OCI-LY1 (cell line): ENCODE measurements around the gene ASCC1.

Experiments
- H2AFZ ChIP-seq: fragments of 200-600 bp; sonication (generic), shearing (Covaris generic); 2 replicates; pipeline ENCODE4 v1.6.0; 2014; ENCODE audit warnings: antibody characterized with exemption, mild to moderate bottlenecking, low read length
- H3F3A ChIP-seq: fragments of 200-600 bp; sonication (generic), shearing (Covaris generic); 2 replicates; pipeline ENCODE4 v1.6.0; 2014; ENCODE audit warnings: mild to moderate bottlenecking, antibody characterized with exemption, low read length, moderate library complexity; ENCODE audit not compliant: insufficient read depth
- H3K27ac ChIP-seq: fragments of 200-600 bp; sonication (generic); 2 replicates; pipeline ENCODE4 v1.5.1; 2014; ENCODE audit warnings: low read length, mixed run types, mild to moderate bottlenecking, low read depth; ENCODE audit not compliant: poor library complexity, severe bottlenecking
- H3K27me3 ChIP-seq: fragments of 200-600 bp; sonication (generic); 2 replicates; pipeline ENCODE4 v1.6.0; 2014; ENCODE audit warnings: antibody characterized with exemption, mild to moderate bottlenecking, low read length, moderate library complexity; ENCODE audit not compliant: insufficient read depth
- H3K36me3 ChIP-seq: fragments of 200-600 bp; sonication (generic); 2 replicates; pipeline ENCODE4 v1.6.1; 2014; ENCODE audit warnings: mild to moderate bottlenecking, antibody characterized with exemption, low read length, moderate library complexity, mixed read lengths; ENCODE audit not compliant: insufficient read depth
- H3K4me1 ChIP-seq: fragments of 200-600 bp; sonication (generic); 2 replicates; pipeline ENCODE4 v1.5.1; 2014; ENCODE audit warnings: mild to moderate bottlenecking, low read length, moderate library complexity; ENCODE audit not compliant: insufficient read depth, severe bottlenecking
- H3K4me2 ChIP-seq: fragments of 200-600 bp; sonication (generic), shearing (Covaris generic); 2 replicates; pipeline ENCODE4 v1.6.1; 2014; ENCODE audit warnings: low read length
- H3K4me3 ChIP-seq: fragments of 200-600 bp; sonication (generic); 2 replicates; pipeline ENCODE4 v1.5.1; 2014; ENCODE audit warnings: low read length, low read depth, mild to moderate bottlenecking, mixed read lengths; ENCODE audit not compliant: poor library complexity, severe bottlenecking
- H3K79me2 ChIP-seq: fragments of 200-600 bp; shearing (Covaris generic); 2 replicates; pipeline ENCODE4 v1.6.1; 2016; ENCODE audit warnings: mixed run types, low read length, mixed read lengths; ENCODE audit not compliant: insufficient read depth
- H3K9ac ChIP-seq: fragments of 200-600 bp; sonication (generic), shearing (Covaris generic); 2 replicates; pipeline ENCODE4 v1.6.1; 2014; ENCODE audit warnings: mild to moderate bottlenecking, low read length, mixed read lengths
- H3K9me2 ChIP-seq: fragments of 200-600 bp; sonication (generic), shearing (Covaris generic); 2 replicates; pipeline ENCODE4 v1.6.1; 2014; ENCODE audit warnings: low read depth, mild to moderate bottlenecking, low read length, mixed read lengths
- H3K9me3 ChIP-seq: fragments of 200-600 bp; shearing (Covaris generic); 2 replicates; pipeline ENCODE4 v1.6.1; 2014; ENCODE audit warnings: low read length, mixed read lengths
- H4K20me1 ChIP-seq: fragments of 200-600 bp; sonication (generic), shearing (Covaris generic); 2 replicates; pipeline ENCODE4 v1.6.0; 2016; ENCODE audit warnings: mild to moderate bottlenecking, low read length; ENCODE audit not compliant: insufficient read depth
- CTCF ChIP-seq: fragments of 200-600 bp; sonication (generic), shearing (Covaris generic); IDR thresholded peaks from 2 replicates; pipeline ENCODE4 v1.5.1; 2017; ENCODE audit warnings: mild to moderate bottlenecking, antibody characterized with exemption, low read length, moderate library complexity, mixed read lengths
- EZH2 ChIP-seq: fragments of 200-600 bp; sonication (generic), shearing (Covaris generic); IDR thresholded peaks from 2 replicates; pipeline ENCODE4 v1.8.0; 2017; ENCODE audit warnings: borderline replicate concordance, mixed run types, mild to moderate bottlenecking, antibody characterized with exemption, low read length, moderate library complexity, mixed read lengths

The ASCC1 gene

DNA sequence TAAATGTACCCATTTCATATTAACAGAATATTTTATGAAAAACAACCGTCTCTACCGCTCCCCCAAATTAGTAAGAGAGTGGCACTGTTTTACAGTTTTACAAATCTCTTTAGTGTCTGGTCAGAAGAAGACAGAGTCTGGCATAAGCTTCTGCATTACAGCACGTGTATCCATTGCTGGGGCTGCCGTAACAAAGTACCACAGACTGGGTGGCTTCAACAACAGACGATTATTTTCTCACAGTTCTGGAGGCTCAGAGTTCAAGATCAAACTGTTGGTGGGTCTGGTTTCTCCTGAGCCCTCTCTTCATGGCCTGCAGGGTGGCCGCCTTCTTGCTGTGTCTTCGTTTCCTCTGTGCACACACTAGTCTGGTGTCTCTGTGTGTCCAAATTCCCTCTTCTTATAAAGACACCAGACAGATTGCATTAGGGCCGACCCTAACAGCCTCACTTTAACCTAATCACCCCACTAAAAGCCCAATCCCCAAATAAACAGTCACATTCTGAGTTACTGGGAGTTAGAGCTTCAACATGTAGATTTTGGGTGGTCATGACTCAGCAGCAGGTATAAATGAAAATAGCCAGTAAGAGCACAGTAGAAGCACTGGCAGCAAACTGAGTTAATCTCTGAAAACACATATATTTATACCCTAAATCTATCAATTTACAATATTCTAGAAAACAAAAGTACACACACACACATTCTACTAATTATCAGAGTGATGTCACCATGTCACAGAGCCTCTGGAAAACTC is 123.7 kb downstream of the ASCC1 start:
- Histone ChIP-seq H3K79me2 (no peaks in the 10 kb centered on the region), H3K36me3 (peaks cover 16% of the 10 kb centered on the region), H3K27ac (no peak overlapping the region), H4K20me1 (no peaks in the 10 kb centered on the region), H3K4me2 (no peak overlapping the region), H3K9ac (no peak overlapping the region), H3K4me1 (peaks cover 18% of the 10 kb centered on the region), H3K9me3 (no peaks in the 10 kb centered on the region), H3K27me3 (no peaks in the 10 kb centered on the region), H3K9me2 (no peaks in the 10 kb centered on the region), H3K4me3 (no peak overlapping the region), H3F3A (no peaks in the 10 kb centered on the region), H2AFZ (no peak overlapping the region)
- TF ChIP-seq EZH2 (no peak), CTCF (no peak)

DNA sequence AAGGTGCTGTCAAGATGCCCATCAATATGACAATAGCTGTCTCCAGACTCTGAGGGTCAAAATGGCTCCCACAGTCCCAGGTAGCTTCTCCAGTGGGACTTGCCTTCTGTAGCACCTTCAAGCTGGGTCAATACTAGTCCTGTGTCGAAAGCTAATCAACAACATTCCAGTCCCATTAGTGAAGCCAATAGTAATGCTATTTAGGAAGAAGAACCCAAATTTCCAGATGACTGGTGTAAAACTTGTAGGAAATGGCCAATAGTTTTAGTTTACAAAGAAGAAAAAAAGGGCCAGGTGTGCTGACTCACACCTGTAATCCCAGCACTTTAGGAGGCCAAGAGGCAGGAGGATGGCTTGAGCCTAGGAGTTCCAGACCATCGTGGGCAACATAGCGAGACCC is 125.8 kb downstream of the ASCC1 start:
- H3F3A ChIP-seq, result no peaks in the 10 kb centered on the region
- no peaks in the 10 kb centered on the region for H3K9me3 ChIP-seq
- H3K4me1 ChIP-seq, result peaks cover 35% of the 10 kb centered on the region
- H3K36me3 ChIP-seq, result no peaks in the 10 kb centered on the region; the same call in 1 of the 2 replicates
- no peaks in the 10 kb centered on the region for H3K9me2 ChIP-seq
- TF ChIP-seq CTCF (no peak), EZH2 (no peak)
- no peak overlapping the region for H2AFZ ChIP-seq
- H3K4me3 ChIP-seq, result no peak overlapping the region
- no peaks in the 10 kb centered on the region for H4K20me1 ChIP-seq
- no peaks in the 10 kb centered on the region for H3K79me2 ChIP-seq
- no peaks in the 10 kb centered on the region for H3K27me3 ChIP-seq
- no peak overlapping the region for H3K27ac ChIP-seq
- no peak overlapping the region for H3K9ac ChIP-seq
- no peak overlapping the region for H3K4me2 ChIP-seq

- H3K4me2 ChIP-seq, result no peak overlapping the region; the same call in 1 of the 2 replicates
- no peak overlapping the region for H3K9ac ChIP-seq
- H3K36me3 ChIP-seq, result no peaks in the 10 kb centered on the region; the same call in 1 of the 2 replicates
- no peaks in the 10 kb centered on the region for H3K79me2 ChIP-seq
- no peaks in the 10 kb centered on the region for H3K9me3 ChIP-seq
- no peak overlapping the region for H2AFZ ChIP-seq
- no peak overlapping the region for H3K4me3 ChIP-seq
- TF ChIP-seq CTCF (no peak), EZH2 (no peak)
- no peaks in the 10 kb centered on the region for H3K9me2 ChIP-seq
- no peaks in the 10 kb centered on the region for H3K27me3 ChIP-seq
- H3F3A ChIP-seq, result no peaks in the 10 kb centered on the region
- H3K27ac ChIP-seq, result peak overlapping the region; percentile 86
- H4K20me1 ChIP-seq, result no peaks in the 10 kb centered on the region
- peaks cover 40% of the 10 kb centered on the region for H3K4me1 ChIP-seq
Observed at GRCh38 chr10:72089618-72090017, 126.5 kb downstream of the ASCC1 start.
